ENCODE results near the gene QRICH2.

The QRICH2 gene

GRCh38 chr17:76265624-76266243, 42.3 kb downstream of the QRICH2 start:
- DNase-seq (ENCODE audit: low read depth): no peak
- H3K4me3 ChIP-seq (ENCODE audit: low read depth, low read length): peak overlapping the region; percentile 69

GRCh38 chr17:76264755-76265623, 43.1 kb downstream of the QRICH2 start, which contains the start of gene UBALD2:
Gene UBALD2 (plus strand): TSS chr17:76265348. CDS start chr17:76265506, 158 bp downstream.
- peak; percentile 100 for DNase-seq (ENCODE audit: low read depth)
- no peak for TF ChIP-seq CTCF (IDR thresholded peaks at IDR 0.05; ENCODE audit: control insufficient read depth, extremely low read depth, insufficient read depth)
- H3K4me3 ChIP-seq (ENCODE audit: low read depth, low read length): peak within 1 kb of the TSS; percentile 69

More at GRCh38 chr17:76265624-76266243, 42.3 kb downstream of the QRICH2 start:
- TF ChIP-seq CTCF (IDR thresholded peaks at IDR 0.05; ENCODE audit: control insufficient read depth, extremely low read depth, insufficient read depth): no peak

- DNase-seq (ENCODE audit: low read depth): no peak
- peak overlapping the region; percentile 37 for H3K4me3 ChIP-seq (ENCODE audit: low read depth, low read length)
- no peak for TF ChIP-seq CTCF (IDR thresholded peaks at IDR 0.05; ENCODE audit: control insufficient read depth, extremely low read depth, insufficient read depth)
Observed at GRCh38 chr17:76264425-76264754, 43.7 kb downstream of the QRICH2 start.

- no peak overlapping the region; the same call in 1 of the 2 replicates for H3K4me3 ChIP-seq (ENCODE audit: low read depth, low read length)
- DNase-seq (ENCODE audit: low read depth): no peak
- TF ChIP-seq CTCF (IDR thresholded peaks at IDR 0.05; ENCODE audit: control insufficient read depth, extremely low read depth, insufficient read depth): no peak
Observed at GRCh38 chr17:76263896-76264295, 44.2 kb downstream of the QRICH2 start.

GRCh38 chr17:76262732-76263344, 45.2 kb downstream of the QRICH2 start:
- TF ChIP-seq CTCF (IDR thresholded peaks at IDR 0.05; ENCODE audit: control insufficient read depth, extremely low read depth, insufficient read depth): no peak
- H3K4me3 ChIP-seq (ENCODE audit: low read depth, low read length): peak overlapping the region; percentile 13; the same call in 1 of the 2 replicates
- DNase-seq (ENCODE audit: low read depth): peak; percentile 84

- H3K4me3 ChIP-seq (ENCODE audit: low read depth, low read length): no peak overlapping the region
- no peak for DNase-seq (ENCODE audit: low read depth)
Observed at GRCh38 chr17:76261421-76262215, 46.5 kb downstream of the QRICH2 start.

More at GRCh38 chr17:76261421-76262215, 46.5 kb downstream of the QRICH2 start:
- TF ChIP-seq CTCF (IDR thresholded peaks at IDR 0.05; ENCODE audit: control insufficient read depth, extremely low read depth, insufficient read depth): no peak

Measured in LNCaP clone FGC (cell line).